NCI-H526 treated with DMSO at 0.1 percent for 48 hours (cell line): ENCODE measurements around the gene MOB3B.

Experiments used
- DNase-seq: peaks from one replicate; lab custom pipeline; 2025; lab: John Stamatoyannopoulos, UW

MOB3B gene

DNA sequence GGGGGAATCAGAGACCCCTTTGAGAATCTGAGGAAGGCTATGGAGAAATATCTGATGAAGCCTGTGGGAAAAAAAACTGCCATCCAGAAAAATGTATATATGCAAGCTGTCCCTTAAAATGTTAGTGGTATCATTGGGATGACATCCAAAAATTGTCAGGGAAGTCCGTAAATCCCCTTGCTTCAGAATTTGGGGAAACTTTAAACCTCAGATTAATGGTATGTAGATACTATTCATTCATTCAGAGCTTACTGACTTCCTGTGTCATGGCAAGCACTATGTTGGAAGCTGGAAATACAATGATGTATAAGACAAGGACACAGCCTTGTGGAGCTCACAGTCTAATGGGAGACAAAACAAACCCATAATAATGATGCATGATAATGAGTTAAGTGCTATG lies 10.9 kb upstream of the MOB3B start:
- no peak for DNase-seq

DNA sequence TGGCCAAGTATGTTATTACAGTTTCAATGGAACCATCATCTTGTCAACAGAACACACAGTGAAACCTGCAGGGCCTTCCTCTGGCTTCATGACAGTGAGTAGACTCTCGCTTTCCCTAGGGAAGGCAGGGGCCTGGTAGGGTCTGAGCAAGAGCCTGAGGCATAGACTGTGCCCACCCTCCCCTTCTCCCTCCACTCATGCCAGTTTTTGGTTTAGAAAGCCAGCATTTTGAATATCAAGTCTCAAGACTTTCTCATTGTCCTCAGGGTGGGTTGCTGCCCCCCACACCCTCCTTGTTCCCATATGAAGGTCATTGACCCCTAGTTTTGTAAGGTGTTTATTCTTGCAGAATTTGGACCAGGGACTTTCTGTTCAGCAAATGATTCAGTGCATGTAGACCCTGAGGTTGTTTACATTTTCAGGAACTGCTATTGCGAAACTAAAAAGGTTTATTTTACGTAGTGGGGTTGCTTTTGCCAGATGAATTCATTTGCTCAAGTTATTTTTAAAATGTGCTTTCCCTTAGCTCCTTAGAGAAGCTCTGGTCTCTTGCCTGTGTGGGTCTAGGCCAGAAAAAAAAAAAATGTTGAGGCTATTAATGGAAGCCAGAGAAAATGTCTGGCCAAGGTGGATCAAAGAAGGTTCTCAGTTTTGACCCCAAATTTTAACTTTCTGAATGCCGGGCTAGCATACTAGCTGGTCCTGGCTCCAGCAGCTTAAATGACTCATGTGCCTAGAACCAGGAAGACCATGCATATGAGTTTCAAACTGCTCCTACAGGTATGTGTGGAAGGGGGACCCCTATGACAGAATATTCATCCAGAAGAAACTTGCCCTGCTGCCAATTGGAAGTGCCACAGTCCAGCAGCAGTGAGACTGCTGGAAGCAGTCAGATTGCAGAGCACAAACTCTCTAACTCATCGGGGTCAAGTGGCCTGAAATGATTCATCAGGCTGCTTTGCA lies 10.1 kb upstream of the MOB3B start:
- DNase-seq, result no peak

DNA sequence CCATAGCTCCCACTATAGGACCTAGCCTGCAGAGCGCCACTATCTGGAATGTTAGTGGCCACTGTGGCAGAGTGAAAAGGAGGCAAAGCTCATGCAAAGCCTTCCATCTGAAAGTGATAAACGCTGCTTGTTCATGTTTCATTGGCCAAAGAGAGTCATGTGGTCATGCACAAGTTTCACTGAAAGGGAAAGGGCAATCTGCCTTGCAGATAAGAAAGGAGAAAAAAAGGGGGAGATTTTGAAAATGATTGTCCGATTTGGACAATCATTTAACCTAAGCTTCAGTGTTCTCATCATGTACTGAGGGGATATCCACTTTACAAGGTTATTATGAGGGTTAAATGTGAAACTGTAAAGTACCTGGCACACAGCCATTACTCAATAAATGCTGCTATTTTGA lies 9.0 kb upstream of the MOB3B start:
- no peak for DNase-seq

DNA sequence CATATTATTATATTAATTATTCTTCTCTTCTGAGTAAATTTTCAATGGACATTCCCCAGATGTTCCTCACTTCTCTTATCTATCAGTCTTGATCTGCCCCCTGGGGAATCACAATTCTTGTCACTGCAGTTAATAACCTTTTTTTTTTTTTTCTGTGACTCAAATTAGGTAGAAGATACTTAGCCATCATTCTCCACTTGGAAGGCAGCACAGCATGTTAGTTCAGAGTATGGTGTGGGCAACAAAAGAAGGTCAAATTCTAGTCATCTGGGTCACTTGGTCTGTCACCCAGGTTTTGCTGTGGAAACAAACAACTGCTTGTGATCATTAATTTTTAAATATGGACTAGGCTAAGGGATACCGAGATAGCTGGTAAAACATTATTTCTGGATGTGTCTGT lies 8.1 kb upstream of the MOB3B start:
- DNase-seq, result no peak

DNA sequence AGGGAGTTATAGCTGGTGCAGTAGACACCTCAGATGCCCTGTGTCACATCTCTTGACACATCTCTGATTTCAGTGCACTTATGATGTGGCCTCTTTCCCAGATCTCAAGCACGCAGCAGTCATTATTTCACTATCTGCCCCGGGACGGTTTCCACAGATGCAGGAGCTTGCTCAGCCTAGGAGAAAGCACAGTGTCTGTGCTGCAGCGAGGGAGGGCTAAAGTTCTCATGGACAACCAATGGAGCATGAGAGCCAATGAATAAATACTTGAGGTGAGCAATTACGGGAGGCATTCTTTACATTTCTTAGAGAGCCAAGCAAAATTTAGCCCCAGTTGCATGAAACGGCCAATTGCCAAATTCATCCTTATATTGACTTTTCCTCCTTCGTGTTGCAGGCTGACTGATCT lies 7.4 kb upstream of the MOB3B start:
- no peak for DNase-seq

DNA sequence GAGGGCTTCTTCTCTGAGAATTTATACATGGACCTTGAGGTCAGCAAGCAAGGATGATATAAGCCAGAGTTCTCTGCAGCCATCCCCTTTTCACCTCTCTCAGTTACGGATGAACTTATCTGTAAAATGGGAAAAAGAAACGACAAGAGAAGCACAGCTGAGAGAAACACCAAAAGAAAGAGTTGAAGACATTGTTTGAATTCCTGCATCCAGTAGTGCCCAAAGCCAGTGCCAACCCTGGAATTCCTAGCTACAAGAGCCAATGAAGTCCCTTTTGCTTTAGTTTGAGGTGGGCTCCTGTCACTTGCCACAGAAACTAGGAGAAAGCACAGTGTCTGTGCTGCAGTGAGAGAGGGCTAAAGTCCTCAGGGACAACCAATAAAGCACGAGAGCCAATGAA lies 6.6 kb upstream of the MOB3B start:
- no peak for DNase-seq

DNA sequence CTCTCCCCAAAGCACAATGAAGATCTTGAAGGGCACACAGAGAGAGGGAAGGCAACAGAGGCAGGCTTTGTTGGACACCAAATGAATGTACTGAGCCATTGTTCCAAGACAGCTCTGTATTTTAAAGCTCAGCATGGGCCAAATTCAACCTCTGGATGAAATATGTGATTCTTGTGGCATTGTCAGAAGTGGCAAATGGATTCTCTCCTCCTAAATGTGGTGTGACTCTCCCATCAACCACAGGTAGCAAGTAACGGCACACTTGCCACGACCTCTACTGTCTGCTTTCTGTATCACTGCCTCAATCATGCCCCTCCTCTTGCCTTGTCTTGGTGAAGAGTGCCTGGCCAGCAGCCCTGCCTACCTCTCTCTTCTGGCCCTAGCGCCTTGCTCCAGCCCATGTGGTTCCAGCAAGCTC lies 6.1 kb upstream of the MOB3B start:
- no peak for DNase-seq

DNA sequence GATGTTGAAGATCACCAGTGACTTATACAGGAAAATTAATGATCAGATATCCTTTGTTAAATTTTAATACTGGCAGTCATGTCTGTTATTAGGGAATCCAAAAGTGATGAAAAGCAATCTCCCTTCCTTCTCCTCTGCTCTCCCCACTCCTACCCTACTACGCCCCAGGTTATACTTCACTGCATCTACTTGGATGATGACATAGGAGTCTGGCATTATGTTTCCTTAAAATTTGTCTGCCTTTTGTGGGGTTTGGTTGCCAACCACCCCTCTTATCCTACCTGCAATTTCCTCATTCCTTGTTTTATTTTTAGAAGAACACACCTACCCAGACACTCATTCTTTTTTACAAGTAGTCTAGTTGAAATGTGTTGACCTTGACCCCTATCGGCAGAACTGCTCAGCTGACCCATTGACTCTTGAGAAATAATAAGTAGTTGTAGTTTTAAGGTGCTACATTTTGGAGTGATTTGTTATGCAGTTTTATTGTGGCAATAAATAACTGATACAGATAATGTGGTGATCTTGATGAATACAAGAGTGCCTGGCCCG lies 5.1 kb upstream of the MOB3B start:
- no peak for DNase-seq

DNA sequence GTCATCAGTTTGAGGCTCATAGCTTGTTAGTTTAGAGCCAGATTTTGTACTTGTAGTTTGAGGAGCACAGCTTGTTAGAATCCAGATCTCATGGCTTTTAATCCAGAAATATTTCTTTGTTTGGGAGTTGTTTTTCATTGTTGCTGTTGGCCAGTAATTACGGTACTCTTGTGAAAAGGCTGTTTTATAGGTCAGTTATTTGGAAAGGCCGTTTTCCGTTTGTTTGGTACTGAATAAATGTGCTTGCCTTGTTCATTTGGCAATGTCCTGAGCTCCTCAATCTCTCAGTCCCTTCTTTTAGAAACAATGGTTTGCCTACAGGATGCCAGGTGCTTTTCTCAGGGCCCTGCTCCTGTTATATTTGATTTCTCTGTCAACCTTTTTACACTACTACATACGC lies 4.5 kb upstream of the MOB3B start:
- DNase-seq, result no peak

DNA sequence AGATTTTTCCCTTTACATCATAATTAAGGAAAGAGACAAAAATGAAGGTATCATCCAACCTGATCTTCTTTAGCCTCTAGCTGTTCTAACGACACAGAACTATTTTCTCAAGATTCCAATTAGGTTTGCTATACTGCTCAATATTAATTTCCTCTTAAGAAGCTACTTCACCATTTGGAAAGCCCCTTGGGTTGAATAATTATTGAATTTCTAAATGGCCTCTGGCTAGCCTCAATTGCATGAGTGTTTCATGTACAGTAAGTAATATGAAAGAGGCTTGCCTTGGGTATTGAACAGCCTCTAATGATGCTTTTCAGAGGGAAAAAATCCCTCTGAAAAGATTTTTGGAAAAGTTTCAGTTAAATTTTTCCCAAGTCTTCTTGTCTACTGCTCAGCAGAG lies 3.7 kb upstream of the MOB3B start:
- DNase-seq, result no peak

DNA sequence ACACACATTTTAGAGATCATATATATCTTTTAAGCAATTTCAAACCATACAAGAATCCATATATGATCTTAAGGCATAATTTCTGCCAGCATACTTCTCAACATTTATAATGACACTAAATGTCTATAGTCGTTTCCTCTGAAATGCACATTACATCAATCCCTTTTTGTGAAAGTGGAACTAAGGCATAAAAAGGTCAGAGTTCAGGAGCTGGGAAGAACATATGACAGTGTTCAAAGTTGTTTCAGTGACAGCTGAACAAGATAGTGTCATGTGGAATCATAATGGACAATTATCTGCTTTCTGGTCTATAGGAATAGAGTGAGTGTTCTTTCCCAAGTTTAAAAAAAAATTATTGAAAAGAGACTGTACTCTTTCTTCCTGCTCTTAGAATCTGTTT lies 2.4 kb upstream of the MOB3B start:
- no peak for DNase-seq

DNA sequence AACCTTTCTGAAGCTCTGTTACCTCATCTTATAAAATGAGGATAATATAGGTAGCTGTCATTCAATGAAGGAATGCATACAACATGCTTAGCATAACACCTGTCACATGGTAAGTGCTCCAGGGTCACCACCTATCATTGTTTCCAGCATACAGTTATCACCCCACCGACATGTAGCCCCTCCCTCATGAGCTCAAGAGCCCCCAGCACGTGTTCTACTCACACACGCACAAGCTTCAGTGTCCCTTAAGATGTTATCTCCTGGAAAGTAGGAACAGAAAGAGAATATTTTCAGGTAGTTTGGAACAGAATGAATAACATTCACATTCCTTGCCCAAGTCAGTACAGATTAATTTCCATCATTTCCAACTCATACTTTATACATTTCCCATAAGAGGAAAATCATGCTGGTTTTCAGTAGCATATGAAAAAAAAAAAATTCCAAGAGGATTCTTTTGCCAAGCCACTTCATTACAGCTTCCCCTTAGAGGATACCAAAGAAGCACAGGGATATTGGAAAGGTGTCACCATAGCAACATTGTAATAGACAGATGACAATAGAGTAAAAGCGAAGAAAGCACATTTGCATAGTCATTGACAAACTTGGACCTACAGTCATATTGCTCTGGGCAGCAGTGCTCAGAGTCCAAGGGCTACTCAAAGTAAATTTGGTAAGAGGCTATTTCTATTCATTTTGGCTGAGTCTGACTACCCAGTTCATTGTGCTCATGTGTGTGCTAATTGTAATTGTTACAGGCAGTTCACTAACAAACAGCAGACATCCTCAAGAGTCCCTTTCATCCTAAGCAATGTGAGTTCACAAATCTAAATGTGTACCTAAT lies 1.5 kb upstream of the MOB3B start:
- no peak for DNase-seq

DNA sequence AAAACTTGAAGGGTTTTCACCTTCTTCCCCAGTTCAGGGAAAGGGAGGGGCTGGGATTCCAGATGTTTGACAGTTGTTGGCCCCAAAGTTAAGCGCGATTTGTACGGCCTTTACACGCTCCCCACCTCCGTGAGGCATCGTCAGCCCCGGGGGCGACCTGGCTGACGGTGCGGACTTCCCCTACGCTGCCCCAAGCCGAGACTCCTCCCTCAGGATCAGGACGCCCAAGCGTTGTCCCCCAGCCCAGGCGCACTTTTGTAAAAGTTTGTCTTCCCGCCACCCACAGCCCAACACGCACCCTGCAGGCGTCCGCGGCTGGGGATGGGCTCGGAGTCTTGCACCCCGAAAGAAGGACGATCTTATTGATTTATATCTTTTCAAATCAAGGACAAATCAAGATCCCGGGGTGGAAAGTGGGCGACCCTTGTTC lies 713 bp downstream of the MOB3B start:
- no peak for DNase-seq

DNA sequence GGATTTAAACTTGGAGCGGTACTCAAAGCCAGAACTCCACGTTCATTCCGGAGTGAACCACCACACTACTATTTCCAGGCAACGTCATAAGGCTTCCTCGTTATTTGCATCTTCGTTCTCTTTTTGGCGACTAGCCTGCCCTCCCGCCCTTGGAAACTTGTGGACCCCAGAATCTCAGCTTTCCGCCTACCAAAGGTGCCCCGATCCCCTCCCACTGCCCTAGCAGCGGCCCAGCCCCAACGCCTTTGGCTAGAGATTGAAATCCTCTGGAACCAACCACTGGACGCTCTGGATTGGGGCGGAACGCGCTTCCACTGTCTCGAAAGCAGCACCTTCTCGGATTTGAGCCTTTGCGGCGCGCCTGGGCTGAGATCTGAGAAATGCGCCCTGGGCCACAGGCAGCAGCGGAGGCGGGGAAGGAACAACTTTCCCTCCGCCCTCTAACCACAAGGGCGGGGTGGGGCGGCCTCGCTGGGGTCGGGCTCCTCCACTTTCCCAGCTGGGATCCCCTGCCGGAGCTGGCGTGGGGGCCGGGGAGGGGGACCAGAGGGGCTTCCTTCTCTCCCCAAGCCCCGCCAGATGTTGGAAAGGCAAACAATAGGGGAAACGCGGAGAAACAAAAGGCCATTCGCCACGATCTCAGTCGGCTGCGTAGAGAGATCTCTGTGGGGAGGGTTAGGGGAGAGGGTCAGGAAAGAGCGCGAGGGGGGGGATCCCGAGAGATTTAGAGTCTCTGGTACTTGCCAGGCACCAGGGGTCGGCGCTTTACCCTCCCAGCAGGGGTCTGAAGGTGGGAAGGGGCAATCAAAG lies 1.3 kb downstream of the MOB3B start:
- no peak for DNase-seq

DNA sequence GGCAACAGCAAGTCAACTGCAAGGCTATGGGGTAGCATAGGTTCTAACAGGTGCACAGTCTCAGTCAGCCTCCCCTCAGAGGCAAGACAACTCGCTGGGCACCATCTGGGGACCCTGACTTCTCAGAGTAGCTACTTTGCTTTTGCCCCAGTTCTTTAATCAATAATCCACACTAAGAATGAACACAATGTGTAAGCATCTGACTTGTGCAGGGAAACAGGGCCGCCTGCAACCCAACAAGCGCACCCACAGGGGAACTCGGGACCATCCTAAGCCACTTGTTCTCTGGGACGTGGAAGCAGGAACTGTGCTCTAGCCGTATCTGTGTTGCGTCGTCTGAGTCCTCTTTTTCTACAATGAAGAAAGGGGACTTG lies 1.9 kb downstream of the MOB3B start:
- DNase-seq, result no peak

DNA sequence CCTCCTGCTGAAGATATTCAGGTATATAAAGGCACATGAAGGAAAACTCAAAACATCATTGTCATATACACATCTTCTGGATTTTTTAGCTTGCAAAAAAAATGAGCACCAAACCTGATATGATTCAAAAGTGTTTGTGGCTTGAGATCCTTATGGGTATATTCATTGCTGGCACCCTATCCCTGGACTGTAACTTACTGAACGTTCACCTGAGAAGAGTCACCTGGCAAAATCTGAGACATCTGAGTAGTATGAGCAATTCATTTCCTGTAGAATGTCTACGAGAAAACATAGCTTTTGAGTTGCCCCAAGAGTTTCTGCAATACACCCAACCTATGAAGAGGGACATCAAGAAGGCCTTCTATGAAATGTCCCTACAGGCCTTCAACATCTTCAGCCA lies 5.4 kb downstream of the MOB3B start, which contains the start of gene IFNK:
IFNK (plus strand) TSS at position 55 of the 400 bp plus-strand sequence; CDS start at position 102, 47 bp downstream.
- DNase-seq, result no peak

DNA sequence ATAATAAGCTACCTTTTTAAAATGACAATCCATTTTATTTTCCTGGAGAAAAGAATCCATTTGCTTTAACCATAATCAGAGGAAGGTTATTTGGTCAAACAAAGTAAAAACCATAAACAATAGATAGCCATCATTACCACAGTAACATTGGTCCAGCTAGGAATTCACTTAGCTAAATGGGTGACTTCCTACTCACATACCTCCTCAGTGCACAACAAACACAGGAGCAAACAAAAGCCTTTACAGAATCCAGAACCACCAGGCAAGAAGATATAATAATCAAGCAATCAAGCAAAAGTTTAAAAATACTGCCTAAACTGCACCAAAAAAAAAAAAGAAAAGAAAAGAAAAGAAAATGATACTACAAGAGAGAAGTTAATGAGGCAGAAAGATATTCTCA lies 6.5 kb downstream of the MOB3B start:
- DNase-seq, result no peak

DNA sequence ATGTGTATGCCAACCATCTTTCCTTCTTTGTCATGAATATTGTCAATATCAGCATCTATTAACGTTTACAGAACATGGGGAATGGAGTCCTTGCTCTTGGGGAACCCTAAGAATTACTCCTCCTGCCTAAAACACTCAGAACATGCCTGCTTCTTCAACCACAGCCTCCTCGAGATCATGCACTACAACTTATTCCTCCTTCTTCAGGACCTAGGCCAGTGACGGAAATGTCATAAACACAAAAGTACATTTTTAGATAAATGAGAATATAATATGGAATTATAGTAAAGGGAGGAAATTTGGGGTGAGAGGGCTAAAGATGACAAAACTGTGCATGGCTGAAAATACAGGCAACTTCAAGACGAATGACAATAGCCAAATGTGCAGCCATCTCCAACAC lies 8.6 kb downstream of the MOB3B start:
- no peak for DNase-seq

DNA sequence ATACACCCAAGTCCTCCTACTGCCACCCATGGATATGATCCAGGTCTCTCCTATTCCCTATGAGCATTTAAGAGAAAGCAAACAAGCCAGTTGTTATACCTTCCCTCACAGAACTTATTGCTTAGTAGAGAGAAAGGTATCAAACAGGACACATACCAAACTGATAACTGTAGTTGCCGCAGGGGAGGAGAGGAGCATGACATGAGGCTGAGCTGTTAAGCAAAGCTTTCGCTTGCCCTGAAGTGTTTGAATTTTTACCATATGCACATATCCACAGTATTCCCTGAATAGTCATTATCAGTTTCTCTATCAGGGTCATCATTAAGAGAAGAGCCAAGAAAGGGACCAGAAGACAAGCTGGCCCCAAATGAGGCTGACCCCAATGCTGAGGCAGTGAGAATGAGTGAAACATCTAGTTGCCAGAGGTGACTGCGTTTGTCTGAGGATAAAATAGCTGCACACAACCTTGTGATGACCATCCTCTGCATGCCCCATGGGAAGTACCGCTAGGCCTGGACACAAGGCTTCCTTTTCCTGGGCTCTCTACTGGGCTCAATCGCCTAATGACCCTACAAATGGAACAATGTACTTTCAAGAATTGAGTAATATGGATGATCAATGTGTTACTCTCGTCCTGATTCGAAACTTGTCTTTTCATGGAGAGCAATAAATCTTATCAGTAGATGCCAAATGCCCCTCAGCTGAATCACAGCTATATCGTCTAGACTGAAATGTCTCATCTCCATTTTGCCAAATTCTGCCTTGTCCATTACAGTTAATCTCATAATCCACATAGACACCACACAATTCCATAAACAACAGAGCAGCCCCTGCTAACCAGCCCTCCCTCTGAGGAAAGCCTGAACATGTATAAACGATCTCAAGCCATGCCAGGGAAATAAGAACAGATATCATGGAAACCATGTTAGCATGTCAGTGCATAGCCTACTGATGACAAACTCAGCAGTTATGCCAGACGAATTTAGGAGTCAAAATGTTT lies 9.8 kb downstream of the MOB3B start:
- DNase-seq, result no peak

DNA sequence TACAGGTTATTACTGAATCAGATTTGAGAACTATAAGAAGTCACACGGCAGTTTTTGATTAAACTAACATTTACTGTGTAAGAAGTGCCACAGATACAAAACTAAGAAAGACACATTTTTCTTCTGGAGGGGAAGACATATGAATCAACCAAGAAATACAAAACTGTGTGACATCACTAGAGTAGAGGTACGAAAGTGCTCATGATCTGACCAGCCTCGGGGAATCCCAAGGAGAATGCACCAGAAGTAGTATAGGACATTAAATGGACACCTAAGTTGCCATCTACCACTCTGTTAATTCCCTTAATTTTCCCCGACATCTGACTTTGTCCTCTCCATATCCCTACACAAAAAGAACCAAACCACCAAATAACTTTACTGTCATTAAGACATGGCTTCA lies 10.8 kb downstream of the MOB3B start:
- no peak for DNase-seq

DNA sequence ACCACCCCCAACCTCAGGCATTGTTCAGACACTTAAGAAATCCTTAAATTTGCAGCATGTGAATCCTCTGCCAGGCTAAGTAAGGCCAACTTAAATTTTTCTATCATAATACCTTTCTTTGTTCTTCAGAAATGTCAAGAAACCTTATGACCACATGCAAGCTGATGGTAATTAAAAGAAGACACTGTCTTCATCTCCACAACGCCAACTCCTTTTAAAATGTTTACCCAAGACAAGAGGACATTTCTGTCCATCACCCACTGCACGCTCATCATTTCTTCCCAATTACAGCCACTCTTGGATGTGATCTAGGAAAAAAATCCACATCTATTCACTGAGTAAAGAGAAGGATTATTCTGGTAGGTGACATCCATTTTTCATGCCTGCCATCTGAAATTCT lies 11.6 kb downstream of the MOB3B start:
- DNase-seq, result no peak
